ENCODE results near the gene MTG2.

GRCh38 chr20:62196286-62196685 is 13.5 kb downstream of the MTG2 start:
- TF ChIP-seq, protein P1, sequence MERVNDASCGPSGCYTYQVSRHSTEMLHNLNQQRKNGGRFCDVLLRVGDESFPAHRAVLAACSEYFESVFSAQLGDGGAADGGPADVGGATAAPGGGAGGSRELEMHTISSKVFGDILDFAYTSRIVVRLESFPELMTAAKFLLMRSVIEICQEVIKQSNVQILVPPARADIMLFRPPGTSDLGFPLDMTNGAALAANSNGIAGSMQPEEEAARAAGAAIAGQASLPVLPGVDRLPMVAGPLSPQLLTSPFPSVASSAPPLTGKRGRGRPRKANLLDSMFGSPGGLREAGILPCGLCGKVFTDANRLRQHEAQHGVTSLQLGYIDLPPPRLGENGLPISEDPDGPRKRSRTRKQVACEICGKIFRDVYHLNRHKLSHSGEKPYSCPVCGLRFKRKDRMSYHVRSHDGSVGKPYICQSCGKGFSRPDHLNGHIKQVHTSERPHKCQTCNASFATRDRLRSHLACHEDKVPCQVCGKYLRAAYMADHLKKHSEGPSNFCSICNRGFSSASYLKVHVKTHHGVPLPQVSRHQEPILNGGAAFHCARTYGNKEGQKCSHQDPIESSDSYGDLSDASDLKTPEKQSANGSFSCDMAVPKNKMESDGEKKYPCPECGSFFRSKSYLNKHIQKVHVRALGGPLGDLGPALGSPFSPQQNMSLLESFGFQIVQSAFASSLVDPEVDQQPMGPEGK (CRISPR knock-in tag; IDR thresholded peaks at IDR 0.05; ENCODE audit: borderline replicate concordance): no peak
- TF ChIP-seq CREB5 (CRISPR knock-in tag; IDR thresholded peaks at IDR 0.05; ENCODE audit: low read depth) (no peak), ZC3H10 (CRISPR knock-in tag; IDR thresholded peaks at IDR 0.05) (no peak), BACH2 (CRISPR knock-in tag; IDR thresholded peaks at IDR 0.05; ENCODE audit: borderline replicate concordance) (no peak), PPARA (CRISPR knock-in tag; IDR thresholded peaks at IDR 0.05; ENCODE audit: borderline replicate concordance) (no peak), ZFP3 (CRISPR knock-in tag; IDR thresholded peaks at IDR 0.05) (no peak), ESRRG (CRISPR knock-in tag; IDR thresholded peaks at IDR 0.05) (no peak), OSR1 (CRISPR knock-in tag; IDR thresholded peaks at IDR 0.05) (no peak), ZNF8 (CRISPR knock-in tag; IDR thresholded peaks at IDR 0.05) (no peak), RARB (CRISPR knock-in tag; IDR thresholded peaks at IDR 0.05) (no peak), ZNF565 (CRISPR knock-in tag; conservative IDR thresholded peaks at IDR 0.05; ENCODE audit: low read depth) (no peak), GLIS3 (CRISPR knock-in tag; IDR thresholded peaks at IDR 0.05) (no peak), ARNTL (CRISPR knock-in tag; IDR thresholded peaks at IDR 0.05; ENCODE audit: borderline replicate concordance, low read depth) (no peak)
- TF ChIP-seq, protein P2, sequence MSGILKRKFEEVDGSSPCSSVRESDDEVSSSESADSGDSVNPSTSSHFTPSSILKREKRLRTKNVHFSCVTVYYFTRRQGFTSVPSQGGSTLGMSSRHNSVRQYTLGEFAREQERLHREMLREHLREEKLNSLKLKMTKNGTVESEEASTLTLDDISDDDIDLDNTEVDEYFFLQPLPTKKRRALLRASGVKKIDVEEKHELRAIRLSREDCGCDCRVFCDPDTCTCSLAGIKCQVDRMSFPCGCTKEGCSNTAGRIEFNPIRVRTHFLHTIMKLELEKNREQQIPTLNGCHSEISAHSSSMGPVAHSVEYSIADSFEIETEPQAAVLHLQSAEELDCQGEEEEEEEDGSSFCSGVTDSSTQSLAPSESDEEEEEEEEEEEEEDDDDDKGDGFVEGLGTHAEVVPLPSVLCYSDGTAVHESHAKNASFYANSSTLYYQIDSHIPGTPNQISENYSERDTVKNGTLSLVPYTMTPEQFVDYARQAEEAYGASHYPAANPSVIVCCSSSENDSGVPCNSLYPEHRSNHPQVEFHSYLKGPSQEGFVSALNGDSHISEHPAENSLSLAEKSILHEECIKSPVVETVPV (CRISPR knock-in tag; IDR thresholded peaks at IDR 0.05): no peak
